ENCODE results near the gene IFNA13. TPM values are rescaled to one million over a fixed set of nuclear protein-coding genes. Genes with fewer than 3 reads are reported as not detected.

Gene IFNA13
- total and polyA plus RNA-seq, 2 of the 13 experiments (the other 11 are each of a cell fraction or from before 2014, with no cell fraction given): not detected

GRCh38 chr9:21334701-21335632 is 32.9 kb downstream of the IFNA13 start, which contains the start of gene KLHL9 (continued):
- TF ChIP-seq ZSCAN31 (CRISPR knock-in tag; IDR thresholded peaks at IDR 0.05; ENCODE audit: low read depth): peak; percentile 32; the same call in 1 of the 2 replicates
- peak; percentile 46; the same call in 1 of the 2 replicates for TF ChIP-seq ZNF503 (CRISPR knock-in tag; IDR thresholded peaks at IDR 0.05)
- TF ChIP-seq ATF7-NPFF (CRISPR knock-in tag; IDR thresholded peaks at IDR 0.05; ENCODE audit: low read depth): no peak
- no peak; the same call in 1 of the 2 replicates for TF ChIP-seq MIER3 (CRISPR knock-in tag; IDR thresholded peaks at IDR 0.05; ENCODE audit: borderline replicate concordance)
- no peak for TF ChIP-seq SRF (IDR thresholded peaks at IDR 0.05; ENCODE audit: low read depth, low read length)
- no peak for TF ChIP-seq MTF2 (CRISPR knock-in tag; IDR thresholded peaks at IDR 0.05; ENCODE audit: borderline replicate concordance)
- no peak for TF ChIP-seq ZBTB42 (CRISPR knock-in tag; IDR thresholded peaks at IDR 0.05)
- peak; percentile 53; the same call in 1 of the 2 replicates for TF ChIP-seq POGZ (CRISPR knock-in tag; IDR thresholded peaks at IDR 0.05)
- TF ChIP-seq ZNF207 (IDR thresholded peaks at IDR 0.05; ENCODE audit: borderline replicate concordance): no peak
- TF ChIP-seq RCOR2 (CRISPR knock-in tag; IDR thresholded peaks at IDR 0.05): no peak
- TF ChIP-seq, protein P1, sequence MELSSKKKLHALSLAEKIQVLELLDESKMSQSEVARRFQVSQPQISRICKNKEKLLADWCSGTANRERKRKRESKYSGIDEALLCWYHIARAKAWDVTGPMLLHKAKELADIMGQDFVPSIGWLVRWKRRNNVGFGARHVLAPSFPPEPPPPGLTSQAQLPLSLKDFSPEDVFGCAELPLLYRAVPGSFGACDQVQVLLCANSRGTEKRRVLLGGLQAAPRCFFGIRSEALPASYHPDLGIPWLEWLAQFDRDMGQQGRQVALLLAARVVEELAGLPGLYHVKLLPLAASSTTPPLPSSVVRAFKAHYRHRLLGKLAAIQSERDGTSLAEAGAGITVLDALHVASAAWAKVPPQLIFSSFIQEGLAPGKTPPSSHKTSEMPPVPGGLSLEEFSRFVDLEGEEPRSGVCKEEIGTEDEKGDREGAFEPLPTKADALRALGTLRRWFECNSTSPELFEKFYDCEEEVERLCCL (CRISPR knock-in tag; IDR thresholded peaks at IDR 0.05; ENCODE audit: borderline replicate concordance): peak; percentile 63; the same call in 1 of the 2 replicates
- TF ChIP-seq U2AF1 (optimal IDR thresholded peaks at IDR 0.05; ENCODE audit: low read depth, low read length): peak; percentile 37
- no peak for TF ChIP-seq MLX (CRISPR knock-in tag; IDR thresholded peaks at IDR 0.05)
- TF ChIP-seq ZBTB21 (CRISPR knock-in tag; IDR thresholded peaks at IDR 0.05): no peak
- no peak; the same call in 1 of the 2 replicates for TF ChIP-seq ZSCAN29 (CRISPR knock-in tag; conservative IDR thresholded peaks at IDR 0.05)
- no peak for TF ChIP-seq ZNF761 (CRISPR knock-in tag; conservative IDR thresholded peaks at IDR 0.05)
- TF ChIP-seq ZNF230 (CRISPR knock-in tag; IDR thresholded peaks at IDR 0.05): peak; percentile 85; the same call in 1 of the 2 replicates
- TF ChIP-seq ZNF660 (CRISPR knock-in tag; IDR thresholded peaks at IDR 0.05; ENCODE audit: borderline replicate concordance, low read depth): no peak
- TF ChIP-seq ISX (CRISPR knock-in tag; conservative IDR thresholded peaks at IDR 0.05): no peak; the same call in 1 of the 2 replicates
- TF ChIP-seq MED1 (CRISPR knock-in tag; IDR thresholded peaks at IDR 0.05): peak; percentile 64
- TF ChIP-seq, protein P2, sequence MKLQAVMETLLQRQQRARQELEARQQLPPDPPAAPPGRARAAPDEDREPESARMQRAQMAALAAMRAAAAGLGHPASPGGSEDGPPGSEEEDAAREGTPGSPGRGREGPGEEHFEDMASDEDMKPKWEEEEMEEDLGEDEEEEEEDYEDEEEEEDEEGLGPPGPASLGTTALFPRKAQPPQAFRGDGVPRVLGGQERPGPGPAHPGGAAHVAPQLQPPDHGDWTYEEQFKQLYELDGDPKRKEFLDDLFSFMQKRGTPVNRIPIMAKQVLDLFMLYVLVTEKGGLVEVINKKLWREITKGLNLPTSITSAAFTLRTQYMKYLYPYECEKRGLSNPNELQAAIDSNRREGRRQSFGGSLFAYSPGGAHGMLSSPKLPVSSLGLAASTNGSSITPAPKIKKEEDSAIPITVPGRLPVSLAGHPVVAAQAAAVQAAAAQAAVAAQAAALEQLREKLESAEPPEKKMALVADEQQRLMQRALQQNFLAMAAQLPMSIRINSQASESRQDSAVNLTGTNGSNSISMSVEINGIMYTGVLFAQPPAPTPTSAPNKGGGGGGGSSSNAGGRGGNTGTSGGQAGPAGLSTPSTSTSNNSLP (IDR thresholded peaks at IDR 0.05; ENCODE audit: low read depth, low read length): no peak
- TF ChIP-seq SMARCC2 (IDR thresholded peaks at IDR 0.05): no peak
